M059J (cell line): ENCODE results near the gene KLHL28. TPM values are rescaled to one million over a fixed set of nuclear protein-coding genes. Genes with fewer than 3 reads are reported as not detected.

Experiments used
- DNase-seq: peaks from one replicate; pipeline ENCODE4 v3.0.0-alpha.2; 2012; ENCODE audit warnings: low read depth
- total RNA-seq: library from RNA; depleted of rRNA; stranded (reverse); fragments of >200 nt; shearing (Covaris generic); gene quantifications from 2 replicates; pipeline ENCODE4 v1.2.3, GENCODE V29; 2014; rRNA removed

Gene KLHL28, protein sequence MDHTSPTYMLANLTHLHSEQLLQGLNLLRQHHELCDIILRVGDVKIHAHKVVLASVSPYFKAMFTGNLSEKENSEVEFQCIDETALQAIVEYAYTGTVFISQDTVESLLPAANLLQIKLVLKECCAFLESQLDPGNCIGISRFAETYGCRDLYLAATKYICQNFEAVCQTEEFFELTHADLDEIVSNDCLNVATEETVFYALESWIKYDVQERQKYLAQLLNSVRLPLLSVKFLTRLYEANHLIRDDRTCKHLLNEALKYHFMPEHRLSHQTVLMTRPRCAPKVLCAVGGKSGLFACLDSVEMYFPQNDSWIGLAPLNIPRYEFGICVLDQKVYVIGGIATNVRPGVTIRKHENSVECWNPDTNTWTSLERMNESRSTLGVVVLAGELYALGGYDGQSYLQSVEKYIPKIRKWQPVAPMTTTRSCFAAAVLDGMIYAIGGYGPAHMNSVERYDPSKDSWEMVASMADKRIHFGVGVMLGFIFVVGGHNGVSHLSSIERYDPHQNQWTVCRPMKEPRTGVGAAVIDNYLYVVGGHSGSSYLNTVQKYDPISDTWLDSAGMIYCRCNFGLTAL
- total RNA-seq = 4.7 and 5.3 TPM in 2 replicates

DNA sequence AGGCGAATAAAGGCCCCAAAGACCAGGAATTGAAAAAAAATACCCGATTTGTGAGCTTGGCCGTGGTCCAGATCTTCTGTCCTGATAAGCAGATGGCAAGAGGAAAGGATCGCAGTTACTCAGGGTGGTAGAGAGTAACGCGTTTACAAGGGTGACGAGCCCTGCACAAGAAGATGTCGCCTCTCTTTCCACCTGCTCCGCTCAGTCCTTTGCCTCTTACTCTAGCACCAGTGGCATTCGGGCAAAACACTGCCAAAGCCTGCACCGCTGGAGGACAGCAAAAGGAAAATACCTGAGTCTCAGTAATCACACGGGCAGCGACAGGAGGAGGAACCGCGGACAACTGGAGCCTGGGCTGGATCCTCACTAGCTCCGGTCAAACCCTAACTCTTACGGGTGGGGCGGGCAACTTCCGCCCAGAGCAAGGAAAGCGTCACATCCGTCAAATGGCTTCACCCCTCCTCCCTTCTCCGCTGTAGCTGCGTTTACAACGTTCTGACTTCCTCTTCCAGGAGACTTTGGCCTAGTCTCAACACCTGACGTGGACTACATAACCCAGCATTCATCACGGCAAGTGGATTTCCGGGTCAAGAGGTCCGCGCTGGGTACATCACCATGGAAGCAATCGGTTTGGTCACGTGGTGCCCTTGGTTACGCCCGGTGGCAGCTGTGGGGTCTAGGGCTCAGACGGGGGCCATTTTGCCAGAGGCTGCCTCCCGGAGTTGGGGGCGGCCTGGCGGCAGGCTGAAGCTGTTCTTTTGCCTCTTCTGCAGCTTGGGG, at the start of gene KLHL28, which contains the start of gene TOGARAM1:
TSS of gene KLHL28 (minus strand) at position 394 of the 780 bp plus-strand sequence. CDS start 16,019 bp downstream, outside the sequence.
TSS of gene TOGARAM1 (plus strand) at position 637 of the 780 bp plus-strand sequence. CDS start 232 bp downstream, outside the sequence.
- DNase-seq = peak; percentile 100

DNA sequence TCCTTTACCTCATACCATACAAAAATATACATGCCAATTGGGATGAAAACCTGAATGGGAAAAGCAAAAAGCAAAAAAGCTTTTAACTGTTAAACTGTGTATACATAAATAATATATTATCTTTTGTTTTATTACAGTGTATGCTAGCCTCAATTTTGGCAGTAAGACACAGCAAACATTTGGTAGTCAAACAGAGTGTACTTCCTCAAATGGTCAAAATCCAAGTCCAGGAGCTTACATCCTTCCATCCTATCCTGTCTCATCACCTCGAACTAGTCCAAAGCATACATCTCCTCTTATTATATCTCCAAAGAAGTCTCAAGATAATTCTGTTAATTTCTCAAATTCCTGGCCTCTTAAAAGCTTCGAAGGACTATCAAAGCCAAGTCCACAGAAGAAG, 42.2 kb upstream of the KLHL28 start:
- no peak for DNase-seq

DNA sequence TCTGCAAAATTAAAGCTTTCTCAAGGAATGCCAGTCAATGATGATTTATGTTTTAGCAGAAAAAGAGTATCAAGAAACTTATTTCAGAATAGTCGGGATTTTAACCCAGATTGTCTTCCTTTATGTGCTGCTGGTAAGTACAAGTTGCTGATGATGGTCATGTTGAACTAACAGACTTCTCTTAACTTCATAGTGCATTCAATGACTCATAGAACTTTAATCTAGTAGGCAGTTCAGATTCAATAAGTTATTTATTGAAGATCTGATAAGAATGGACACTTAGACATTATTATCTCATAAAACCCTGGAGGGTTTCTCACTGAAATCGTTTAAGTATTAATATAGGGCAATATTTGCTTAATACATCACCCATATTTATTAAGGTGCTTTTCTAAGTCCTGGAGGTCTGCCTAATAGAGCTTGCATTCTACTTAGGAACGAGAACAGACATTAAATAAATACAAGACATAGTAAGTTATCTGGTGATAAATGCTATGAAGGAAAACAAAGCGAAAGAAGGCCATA, 34.1 kb upstream of the KLHL28 start:
- no peak for DNase-seq

DNA sequence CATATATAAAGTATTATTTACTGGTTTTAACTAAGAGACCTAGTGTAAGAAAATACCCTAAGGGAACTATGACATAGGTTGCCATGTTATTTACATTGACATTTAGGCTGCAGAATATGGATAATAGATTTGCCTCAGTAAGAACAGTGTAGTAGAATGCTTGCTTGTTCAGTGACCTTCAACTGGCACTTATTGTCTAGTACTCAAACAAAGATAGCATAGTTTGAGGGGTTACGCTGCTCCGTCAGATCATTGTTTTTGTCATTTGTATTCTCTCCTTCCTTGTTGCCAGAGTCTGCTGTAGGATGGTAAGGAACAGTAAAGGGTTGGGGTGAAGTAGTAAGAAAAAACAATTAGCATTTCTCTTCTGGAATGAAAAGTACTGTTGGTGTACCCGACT, 33.4 kb upstream of the KLHL28 start:
- DNase-seq = no peak

DNA sequence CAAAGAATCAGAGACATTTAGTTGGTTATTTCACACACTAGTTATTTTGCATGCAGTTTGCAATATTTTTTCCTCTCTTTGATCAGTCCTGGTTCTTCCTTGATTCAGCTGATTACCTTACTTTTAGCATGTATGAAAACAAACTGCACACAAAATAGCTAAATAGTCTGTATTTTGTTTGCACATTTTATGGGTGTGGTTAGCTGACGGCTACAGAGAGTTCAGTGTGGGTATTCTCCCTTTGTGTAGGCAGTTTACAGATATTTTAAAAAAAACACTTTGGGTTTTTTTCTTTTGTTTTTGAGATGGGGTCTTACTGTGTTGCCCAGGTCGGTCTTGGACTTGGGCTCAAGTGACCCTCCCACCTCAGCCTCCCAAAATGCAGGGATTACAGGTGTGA, 28.8 kb upstream of the KLHL28 start:
- no peak for DNase-seq

DNA sequence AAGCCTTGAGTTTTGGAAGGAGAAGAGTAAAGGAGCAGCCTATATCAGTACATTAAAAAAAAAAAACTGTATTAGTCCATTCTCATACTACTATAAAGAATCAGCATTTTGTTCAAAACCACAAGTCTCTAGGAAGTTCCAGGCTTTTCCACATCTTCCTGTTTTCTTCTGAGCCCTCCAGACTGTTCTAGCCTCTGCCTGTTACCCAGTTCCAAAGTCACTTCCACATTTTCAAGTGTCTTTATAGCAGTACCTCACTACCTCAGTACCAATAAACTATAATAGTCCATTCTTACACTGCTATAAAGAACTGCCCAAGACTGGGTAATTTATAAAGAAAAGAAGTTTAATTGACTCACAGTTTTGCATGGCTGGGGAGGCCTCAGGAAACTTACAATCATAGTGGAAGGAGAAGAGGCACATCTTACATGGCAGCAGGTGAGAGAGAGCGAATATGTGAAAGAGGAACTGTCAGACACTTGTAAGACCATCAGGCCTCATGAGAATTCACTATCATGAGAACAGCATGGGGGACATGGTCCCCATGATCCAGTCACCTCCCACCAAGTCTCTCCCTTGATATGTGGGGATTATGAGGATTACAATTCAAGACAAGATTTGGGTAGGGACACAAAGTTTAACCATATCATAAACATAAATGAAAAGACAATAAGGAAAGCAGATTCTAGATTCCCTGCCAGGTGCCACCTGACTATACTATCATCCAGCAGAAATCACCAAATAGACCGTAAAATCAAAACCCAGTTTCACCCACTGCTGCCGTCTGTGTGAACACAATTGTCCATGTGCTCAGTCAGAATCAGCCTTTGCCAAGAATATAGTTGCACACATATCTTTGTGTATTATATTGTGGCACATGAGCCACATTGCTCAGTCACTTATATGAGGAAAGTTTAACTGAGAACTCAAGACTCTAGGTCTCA, 28.0 kb upstream of the KLHL28 start:
- no peak for DNase-seq

DNA sequence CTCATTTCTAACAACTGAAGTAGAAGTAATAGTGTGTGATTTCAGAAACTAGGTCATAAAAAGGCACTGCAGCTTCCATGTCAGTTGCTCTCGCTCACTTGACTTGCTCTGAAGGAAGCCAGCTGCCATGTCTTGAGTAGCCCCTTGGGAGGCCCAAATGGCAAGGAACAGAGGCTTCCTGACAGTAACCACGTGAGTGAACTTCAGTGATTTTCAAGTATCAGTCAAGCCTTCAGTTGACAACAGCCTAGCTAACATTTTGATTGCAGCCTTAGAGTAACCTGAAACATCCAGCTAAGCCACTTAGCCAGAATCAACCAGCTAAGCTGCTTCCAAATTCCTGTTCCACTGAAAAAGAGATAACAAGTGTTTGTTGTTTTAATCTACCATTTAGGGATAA, 26.9 kb upstream of the KLHL28 start:
- DNase-seq = no peak

DNA sequence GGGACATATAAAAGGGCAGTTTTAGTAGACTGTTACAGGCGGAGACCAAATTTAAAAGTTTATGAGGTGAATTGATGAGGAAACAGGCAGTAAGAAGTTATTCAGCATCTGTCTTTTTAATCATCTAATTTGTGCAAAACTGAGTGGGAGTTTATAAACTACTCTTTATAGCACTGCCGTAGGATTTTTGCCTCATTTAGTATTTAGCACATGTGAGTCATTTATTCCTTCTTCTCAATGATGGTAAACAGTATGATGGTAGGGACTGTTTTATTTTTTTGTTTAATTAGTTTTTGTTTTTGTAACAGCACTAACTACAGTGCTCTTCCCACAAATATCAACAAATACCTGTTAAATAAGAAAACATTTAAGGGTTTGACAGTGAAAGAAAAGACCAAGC, 20.8 kb upstream of the KLHL28 start:
- no peak for DNase-seq

DNA sequence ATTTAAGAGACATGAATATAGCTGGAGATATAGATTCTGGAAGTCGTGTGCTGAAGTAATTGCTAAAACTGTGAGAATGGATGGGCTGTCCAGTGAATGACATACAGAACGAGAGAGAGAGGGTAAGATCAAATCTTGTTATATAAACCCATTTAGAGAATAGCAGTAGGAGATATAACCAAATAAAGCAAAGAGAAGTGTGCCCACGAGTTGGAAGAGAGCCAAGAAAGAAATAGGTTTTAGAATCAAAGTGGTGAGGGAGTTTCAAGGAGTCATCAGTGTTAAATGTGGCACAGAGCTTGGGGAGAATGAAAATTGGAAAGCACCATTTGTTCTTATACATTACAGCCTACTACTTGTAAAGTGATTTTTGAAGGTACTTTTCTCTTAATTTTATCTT, 19.5 kb upstream of the KLHL28 start:
- DNase-seq = no peak

DNA sequence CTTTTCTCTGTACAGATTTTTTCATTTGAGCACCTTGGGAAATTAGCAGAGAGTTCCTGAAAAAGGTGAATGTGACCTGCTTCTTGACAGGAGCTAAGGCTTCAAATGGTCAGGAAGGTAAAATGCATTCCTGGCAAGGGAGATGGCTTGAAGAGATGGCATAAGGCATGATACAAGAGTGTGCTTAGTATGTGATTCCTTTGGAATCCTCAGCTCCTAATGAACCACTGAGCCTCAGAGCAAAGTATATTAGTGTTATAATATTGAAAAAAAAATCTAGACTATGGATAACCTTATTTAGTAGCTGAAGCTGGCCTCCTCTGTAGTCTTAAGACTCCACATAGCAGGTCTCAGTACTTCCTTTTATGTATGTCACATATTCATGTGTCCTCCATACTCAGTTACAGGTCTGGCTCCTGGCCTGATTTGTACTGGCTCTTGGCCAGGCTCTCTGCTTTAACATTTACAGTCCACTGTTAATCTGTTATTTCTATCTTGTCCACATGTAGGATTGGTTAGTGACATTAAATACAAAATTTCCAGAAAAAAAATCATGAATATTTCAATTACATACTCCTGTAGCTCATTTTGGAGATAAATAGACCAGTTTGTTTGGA, 18.1 kb upstream of the KLHL28 start:
- no peak for DNase-seq

DNA sequence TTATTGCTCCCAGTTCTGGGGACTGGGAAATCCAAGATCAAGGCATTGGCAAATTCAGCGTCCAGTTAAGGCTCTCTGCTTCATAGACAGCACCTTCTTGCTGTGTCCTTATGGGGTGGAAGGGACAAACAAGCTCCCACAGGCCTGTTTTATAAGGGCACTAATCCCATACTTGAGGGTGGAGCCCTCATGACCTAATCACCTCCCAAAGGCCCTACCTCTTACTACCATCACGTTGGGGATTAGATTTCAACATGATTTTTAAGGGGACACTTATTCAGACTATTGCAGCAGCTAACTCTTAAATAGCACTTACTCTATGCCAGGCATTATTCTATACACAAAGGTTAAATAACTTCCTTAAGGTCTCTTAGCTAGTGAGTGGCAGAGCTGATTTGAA, 17.5 kb upstream of the KLHL28 start:
- no peak for DNase-seq

DNA sequence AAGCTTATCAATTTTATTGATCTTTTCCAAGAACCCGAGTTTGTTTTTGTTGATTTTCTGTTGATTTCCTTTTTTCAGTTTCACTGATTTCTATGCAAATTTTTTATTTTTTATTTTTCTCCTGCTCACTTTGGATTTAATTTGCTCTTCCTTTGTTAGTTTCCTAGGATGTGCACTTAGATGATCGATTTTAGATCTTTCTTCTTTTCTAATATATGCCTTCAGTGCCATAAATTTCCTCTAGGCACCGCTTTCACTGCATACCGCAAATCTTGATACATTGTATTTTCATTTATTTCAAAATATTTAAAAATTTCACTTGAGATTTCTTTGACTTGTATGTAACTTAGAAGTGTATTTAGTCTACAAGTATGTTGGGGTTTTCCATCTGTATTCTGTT, 9.7 kb upstream of the KLHL28 start:
- DNase-seq = no peak

DNA sequence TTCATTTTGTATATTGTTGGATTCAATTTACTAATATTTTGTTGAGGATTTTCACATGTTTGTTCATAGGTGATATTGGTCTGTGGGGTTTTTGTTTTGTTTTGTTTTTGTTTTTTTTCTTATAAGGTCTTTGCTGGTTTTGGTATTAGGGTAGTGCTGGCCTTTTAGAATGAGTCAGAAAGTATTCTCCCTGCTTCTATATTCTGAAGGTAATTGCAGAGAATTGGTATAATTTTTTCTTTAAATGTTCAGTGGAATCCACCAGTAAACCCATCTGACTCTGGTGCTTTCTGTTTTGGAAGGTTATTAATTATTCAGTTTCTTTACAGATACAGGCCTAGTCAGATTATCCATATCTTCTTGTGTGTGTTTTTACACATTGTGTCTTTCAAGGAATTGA, 9.2 kb upstream of the KLHL28 start:
- no peak for DNase-seq

DNA sequence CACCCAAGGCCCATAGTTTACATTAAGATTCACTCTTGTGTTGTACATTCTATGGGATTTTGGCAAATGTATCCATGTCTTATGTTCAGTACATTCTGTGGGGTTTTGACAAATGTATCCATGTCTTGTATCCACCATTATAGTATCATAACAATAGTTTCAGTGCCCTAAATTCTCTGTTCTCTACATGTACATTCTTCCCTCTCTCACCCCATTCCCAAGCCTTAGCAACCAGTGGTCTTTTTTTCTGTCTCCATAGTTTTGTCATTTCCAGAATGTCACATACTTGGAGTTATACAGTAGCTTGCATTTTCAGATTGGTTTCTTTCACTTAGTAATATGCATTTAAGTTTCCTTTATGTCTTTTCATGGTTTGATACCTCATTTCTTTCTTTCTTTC, 7.0 kb upstream of the KLHL28 start:
- DNase-seq = no peak

DNA sequence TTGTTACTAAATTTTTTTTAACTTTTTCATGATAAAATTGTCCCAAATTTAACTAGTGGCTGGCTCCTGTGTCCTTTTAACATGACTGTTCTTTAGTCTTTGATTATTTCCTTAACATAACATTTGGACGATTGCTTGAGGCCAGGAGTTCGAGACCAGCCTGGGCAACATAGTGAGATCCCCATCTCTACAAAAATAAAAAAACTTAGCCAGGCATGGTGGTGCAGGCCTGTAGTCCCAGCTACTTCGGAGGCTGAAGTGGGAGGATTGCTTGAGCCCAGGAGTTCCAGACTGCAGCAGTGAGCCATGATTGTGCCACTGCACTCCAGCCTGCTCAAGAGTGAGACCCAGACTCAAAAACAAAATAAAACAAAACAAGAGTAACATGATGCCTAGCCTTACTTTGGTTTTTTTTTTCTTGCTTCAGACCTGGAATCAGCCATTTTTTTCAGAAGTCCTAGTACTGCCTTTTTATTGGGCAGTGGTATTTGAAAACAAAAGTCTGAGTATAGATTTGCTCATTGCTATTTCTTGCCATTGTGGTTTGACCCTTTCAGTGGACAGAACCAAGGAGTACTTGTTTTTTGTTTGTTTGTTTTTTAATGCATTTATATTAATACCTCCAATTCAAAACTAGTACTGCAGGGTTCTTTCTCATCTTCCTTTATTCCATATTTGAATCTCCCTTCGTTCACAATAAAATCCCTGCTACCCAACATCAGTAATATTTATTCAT, 5.0 kb upstream of the KLHL28 start:
- DNase-seq = peak; percentile 40

DNA sequence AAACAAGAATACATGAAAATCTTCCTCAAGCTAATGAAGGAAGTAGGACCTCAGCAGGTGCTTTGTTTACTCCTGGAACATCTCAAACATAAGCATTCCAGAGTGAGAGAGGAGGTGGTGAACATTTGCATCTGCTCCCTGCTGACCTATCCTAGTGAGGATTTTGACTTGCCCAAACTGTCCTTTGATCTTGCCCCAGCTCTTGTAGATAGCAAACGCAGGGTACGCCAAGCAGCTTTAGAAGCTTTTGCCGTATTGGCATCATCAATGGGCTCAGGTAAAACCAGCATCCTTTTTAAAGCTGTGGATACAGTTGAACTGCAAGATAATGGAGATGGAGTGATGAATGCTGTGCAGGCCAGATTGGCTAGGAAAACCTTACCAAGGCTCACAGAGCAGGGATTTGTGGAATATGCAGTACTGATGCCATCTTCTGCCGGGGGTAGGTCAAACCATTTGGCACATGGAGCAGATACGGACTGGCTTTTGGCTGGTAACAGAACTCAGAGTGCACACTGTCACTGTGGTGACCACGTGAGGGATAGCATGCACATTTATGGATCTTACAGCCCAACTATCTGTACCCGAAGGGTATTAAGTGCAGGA, 2.1 kb upstream of the KLHL28 start:
- DNase-seq = peak; percentile 49

DNA sequence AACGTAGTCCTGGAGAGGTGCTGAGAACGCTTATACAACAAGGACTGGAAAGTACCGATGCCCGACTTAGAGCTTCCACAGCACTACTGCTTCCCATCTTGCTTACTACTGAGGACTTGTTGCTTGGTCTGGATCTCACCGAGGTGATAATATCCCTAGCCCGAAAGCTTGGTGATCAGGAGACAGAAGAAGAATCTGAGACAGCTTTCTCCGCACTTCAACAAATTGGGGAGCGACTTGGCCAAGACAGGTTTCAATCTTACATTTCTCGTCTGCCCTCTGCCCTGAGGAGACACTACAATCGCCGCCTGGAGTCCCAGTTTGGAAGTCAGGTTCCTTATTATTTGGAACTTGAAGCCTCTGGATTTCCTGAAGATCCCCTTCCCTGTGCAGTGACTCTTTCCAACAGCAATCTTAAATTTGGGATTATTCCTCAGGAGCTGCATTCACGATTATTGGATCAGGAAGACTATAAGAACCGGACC, 1.3 kb upstream of the KLHL28 start:
- DNase-seq = peak; percentile 22

DNA sequence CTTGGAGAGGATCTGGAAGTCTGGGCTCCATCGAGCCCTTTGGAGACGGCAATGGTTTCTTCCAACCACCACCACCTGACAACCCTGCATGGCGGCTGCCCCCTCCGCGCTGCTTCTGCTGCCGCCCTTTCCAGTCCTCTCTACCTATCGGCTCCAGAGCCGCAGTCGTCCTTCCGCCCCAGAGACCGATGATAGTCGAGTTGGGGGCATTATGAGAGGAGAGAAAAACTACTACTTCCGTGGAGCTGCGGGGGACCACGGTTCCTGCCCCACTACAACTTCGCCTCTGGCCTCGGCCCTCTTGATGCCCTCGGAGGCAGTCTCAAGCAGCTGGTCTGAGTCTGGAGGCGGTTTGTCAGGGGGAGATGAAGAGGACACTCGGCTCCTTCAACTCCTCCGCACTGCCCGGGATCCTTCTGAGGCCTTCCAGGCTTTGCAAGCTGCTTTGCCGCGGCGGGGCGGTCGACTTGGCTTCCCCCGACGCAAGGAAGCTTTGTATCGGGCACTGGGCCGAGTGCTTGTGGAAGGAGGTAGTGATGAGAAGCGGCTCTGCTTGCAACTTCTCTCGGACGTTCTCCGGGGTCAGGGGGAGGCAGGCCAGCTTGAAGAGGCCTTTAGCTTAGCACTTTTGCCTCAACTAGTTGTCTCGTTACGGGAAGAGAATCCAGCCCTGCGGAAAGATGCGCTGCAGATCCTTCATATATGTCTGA, 742 bp upstream of the KLHL28 start:
- peak; percentile 65 for DNase-seq

DNA sequence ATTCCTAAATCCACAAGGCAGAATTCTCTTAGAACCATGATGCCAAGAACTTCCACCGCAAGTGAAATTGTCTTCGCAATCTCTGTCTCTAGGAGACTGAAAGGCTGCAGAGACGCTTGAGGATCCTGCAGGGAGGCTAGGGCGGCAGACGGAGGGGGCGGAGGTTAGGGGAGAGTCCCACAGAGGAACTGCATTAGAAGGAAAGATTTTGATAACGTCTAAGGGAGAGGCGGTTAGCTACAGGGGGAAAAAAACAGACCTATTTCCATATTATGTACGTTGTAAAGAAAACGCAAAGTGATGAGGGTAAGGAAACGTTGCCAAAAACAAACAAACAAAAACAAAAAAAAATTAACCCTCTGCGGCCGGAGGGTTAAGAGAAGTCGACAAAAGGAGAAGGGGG, 595 bp downstream of the KLHL28 start:
- peak; percentile 70 for DNase-seq
